Measurements from ENCODE around the gene TCOF1.

DNA sequence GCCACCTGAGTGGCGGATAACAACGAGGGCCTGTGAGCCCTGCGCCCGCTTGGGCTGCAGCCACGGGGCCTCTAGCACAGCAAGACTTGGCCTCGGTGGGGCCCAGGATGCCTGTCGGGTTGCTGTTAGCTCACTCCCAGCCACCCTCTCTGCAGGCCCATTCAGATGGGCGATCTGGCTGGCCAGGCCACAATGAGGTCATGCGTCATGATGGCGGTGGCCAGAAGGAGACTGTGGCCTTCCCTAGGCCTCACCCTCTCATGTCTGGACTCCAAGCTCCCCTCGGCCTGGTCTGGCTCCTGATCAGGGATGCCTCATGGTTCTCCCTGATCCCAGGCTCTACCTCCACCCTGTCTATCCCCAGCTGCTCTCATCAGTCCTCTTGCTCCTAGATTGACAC lies 19.0 kb upstream of the TCOF1 start:
- no peak for TF ChIP-seq POLR2AphosphoS5 (IDR thresholded peaks at IDR 0.05)
- TF ChIP-seq, protein P1, sequence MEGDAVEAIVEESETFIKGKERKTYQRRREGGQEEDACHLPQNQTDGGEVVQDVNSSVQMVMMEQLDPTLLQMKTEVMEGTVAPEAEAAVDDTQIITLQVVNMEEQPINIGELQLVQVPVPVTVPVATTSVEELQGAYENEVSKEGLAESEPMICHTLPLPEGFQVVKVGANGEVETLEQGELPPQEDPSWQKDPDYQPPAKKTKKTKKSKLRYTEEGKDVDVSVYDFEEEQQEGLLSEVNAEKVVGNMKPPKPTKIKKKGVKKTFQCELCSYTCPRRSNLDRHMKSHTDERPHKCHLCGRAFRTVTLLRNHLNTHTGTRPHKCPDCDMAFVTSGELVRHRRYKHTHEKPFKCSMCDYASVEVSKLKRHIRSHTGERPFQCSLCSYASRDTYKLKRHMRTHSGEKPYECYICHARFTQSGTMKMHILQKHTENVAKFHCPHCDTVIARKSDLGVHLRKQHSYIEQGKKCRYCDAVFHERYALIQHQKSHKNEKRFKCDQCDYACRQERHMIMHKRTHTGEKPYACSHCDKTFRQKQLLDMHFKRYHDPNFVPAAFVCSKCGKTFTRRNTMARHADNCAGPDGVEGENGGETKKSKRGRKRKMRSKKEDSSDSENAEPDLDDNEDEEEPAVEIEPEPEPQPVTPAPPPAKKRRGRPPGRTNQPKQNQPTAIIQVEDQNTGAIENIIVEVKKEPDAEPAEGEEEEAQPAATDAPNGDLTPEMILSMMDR (IDR thresholded peaks at IDR 0.05) = no peak
- TF ChIP-seq POLR2A (IDR thresholded peaks at IDR 0.05) = no peak

All from prostate gland (tissue), 2 donors.